IPS-15b (cell line): ENCODE measurements around the gene SEPTIN1.
"Not testable (repeated sequence)": the region's sequence is repeated elsewhere in the genome, so short reads cannot be mapped to it uniquely, and the experiment has no call there.

Experiments used
- H3K27me3 ChIP-seq: one replicate; pipeline ENCODE4 v1.6.1; 2013; ENCODE audit warnings: low read length; ENCODE audit not compliant: control insufficient read depth, insufficient read depth
- H3K36me3 ChIP-seq: one replicate; pipeline ENCODE4 v1.6.1; 2013; ENCODE audit warnings: low read length; ENCODE audit not compliant: control insufficient read depth, insufficient read depth
- H3K4me1 ChIP-seq: one replicate; pipeline ENCODE4 v1.6.1; 2013; ENCODE audit warnings: mild to moderate bottlenecking, low read length; ENCODE audit not compliant: control insufficient read depth, insufficient read depth
- H3K4me3 ChIP-seq: one replicate; pipeline ENCODE4 v1.5.1; 2013; ENCODE audit warnings: low read depth, low read length
- H3K9ac ChIP-seq: one replicate; pipeline ENCODE4 v1.6.1; 2013; ENCODE audit warnings: low read depth, mild to moderate bottlenecking, low read length
- H3K9me3 ChIP-seq: one replicate; pipeline ENCODE4 v1.6.1; 2013; ENCODE audit warnings: mild to moderate bottlenecking, low read length; ENCODE audit not compliant: control insufficient read depth, insufficient read depth

The SEPTIN1 gene

GRCh38 chr16:30352488-30353401 lies 29.6 kb downstream of the SEPTIN1 start:
- Histone ChIP-seq H3K27me3 (no peaks in the 10 kb centered on the region), H3K4me1 (peaks cover 3% of the 10 kb centered on the region), H3K9me3 (no peaks in the 10 kb centered on the region), H3K4me3 (no peak overlapping the region), H3K9ac (no peak overlapping the region), H3K36me3 (peaks cover 29% of the 10 kb centered on the region)

DNA sequence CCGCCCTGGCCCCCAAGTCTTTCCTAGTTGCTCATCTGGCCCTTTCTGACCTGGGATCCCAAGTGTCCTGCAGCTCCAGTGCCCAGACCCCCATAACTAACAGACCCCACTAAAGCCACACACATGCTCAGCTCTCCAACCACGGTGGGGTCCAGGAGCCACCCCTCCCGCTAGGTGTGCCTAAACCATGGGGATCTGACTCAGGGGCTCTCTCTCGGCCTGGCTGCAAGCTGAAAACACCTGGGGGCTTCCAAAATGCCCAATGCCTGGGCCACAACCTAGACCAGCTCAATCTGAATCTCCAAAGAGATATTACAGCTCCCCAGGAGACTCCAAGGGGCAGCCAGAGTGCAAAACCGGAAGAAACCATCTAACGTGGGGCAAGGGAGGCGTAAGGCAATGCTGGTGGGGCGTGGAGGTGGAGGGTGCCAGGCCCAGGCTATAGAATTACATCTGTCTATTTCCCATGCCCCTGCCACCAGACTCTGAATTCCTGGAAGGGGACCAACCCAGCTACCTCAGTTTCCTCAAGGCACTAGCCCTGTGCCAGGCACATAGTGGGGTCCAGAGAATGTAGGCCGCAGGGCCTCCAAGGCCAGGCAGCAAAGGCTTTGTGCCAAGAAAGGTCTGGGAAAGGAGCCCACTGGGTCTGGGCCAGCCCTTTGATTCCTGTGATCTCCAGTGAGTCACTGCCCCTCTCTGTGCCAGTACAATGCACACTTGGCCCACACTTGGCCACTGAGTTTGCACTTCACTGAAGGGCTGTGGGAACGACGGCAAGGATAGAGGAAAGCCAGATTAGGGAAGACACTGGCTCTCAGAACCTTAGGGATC lies 30.6 kb downstream of the SEPTIN1 start:
- no peaks in the 10 kb centered on the region for H3K27me3 ChIP-seq
- peaks cover 3% of the 10 kb centered on the region for H3K4me1 ChIP-seq
- H3K9ac ChIP-seq = no peak overlapping the region
- H3K36me3 ChIP-seq = peaks cover 29% of the 10 kb centered on the region
- H3K9me3 ChIP-seq = no peaks in the 10 kb centered on the region
- no peak overlapping the region for H3K4me3 ChIP-seq

DNA sequence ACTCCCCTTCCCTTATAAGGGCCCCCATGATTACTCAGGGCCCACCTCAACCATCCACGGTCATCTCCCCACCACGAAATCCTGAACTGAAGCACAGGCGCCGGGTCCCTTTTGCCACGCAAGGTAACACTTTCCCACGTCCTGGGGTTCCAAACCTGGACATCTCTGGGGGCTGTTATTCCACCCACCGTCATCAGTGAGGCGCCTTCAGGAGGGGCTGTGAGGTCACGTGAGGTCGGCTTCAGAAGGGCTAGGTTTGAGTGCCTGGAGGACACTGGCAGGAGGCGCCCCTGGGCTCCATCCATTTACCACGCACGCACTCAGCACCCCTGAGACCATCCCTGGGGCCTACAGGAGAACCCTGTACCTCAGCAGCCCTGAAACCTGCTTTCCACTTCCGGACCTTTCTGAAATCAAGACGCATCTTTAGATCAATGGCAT lies 31.3 kb downstream of the SEPTIN1 start:
- Histone ChIP-seq H3K4me3 (no peak overlapping the region), H3K4me1 (peaks cover under 1% of the 10 kb centered on the region), H3K9me3 (no peaks in the 10 kb centered on the region), H3K27me3 (no peaks in the 10 kb centered on the region), H3K36me3 (peaks cover 29% of the 10 kb centered on the region), H3K9ac (no peak overlapping the region)

DNA sequence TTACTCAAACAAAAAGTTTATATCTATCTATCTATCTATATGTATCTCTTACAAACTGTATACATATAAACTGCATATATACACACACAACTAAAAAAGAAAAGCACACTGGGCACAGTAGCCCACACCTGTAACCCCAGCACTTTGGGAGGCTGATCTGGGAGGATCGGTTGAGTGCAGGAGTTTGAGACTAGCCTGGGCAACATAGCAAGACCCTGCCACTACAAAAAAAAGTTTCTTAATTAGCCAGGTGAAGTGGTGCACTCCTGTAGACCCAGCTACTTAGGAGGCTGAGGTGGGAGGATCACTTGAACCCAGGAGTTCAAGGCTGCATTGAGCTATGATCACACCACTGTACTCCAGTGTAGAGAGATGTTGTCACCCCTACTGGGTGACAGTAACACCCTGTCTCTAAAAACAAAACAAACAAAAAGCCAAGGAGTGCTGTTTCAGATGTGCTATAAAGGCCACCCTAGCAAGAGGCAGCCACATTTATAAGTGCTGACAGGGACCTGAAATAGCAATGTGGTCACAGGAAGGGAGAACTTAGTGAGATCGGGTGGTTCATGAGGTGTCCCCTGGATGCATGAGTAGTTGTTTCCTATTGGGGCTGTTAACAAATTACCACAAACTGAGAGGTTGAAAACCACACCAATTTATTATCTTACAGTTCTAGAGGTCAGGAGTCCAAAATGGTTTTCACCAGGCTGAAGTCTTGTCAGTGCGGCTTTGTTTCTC lies 32.1 kb downstream of the SEPTIN1 start:
- Histone ChIP-seq H3K4me3 (no peak overlapping the region), H3K4me1 (no peaks in the 10 kb centered on the region), H3K9ac (no peak overlapping the region), H3K36me3 (peaks cover 29% of the 10 kb centered on the region), H3K27me3 (no peaks in the 10 kb centered on the region), H3K9me3 (no peaks in the 10 kb centered on the region)

GRCh38 chr16:30349675-30350074 lies 32.7 kb downstream of the SEPTIN1 start:
- no peak overlapping the region for H3K4me3 ChIP-seq
- H3K27me3 ChIP-seq = no peaks in the 10 kb centered on the region
- H3K4me1 ChIP-seq = no peaks in the 10 kb centered on the region
- peaks cover 29% of the 10 kb centered on the region for H3K36me3 ChIP-seq
- no peak overlapping the region for H3K9ac ChIP-seq
- no peaks in the 10 kb centered on the region for H3K9me3 ChIP-seq

- Histone ChIP-seq H3K9me3 (no peaks in the 10 kb centered on the region), H3K4me1 (no peaks in the 10 kb centered on the region), H3K36me3 (peaks cover 29% of the 10 kb centered on the region), H3K9ac (no peak overlapping the region), H3K27me3 (no peaks in the 10 kb centered on the region), H3K4me3 (no peak overlapping the region)
Measured at GRCh38 chr16:30348929-30349328, 33.4 kb downstream of the SEPTIN1 start.

DNA sequence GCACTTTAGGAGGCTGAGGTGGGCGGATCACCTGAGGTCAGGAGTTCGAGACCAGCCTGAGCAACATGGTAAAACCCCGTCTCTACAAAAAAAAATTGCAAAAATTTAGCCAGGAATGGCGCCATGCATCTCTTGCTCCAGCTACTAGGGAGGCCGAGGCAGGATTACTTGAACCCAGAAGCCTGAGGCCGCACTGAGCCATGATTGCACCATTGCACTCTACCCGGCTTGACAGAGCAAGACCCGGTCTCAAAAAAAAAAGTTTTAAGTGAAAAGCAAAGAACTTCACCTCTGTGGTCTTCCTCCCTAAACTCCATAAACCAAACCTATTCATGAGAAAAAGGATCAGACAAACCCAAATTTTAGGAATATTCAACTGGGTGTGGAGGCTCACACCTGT lies 34.2 kb downstream of the SEPTIN1 start:
- Histone ChIP-seq H3K9me3 (no peaks in the 10 kb centered on the region), H3K9ac (no peak overlapping the region), H3K4me1 (no peaks in the 10 kb centered on the region), H3K27me3 (no peaks in the 10 kb centered on the region), H3K36me3 (peaks cover 25% of the 10 kb centered on the region), H3K4me3 (no peak overlapping the region)

- Histone ChIP-seq H3K4me1 (no peaks in the 10 kb centered on the region), H3K27me3 (no peaks in the 10 kb centered on the region), H3K4me3 (no peak overlapping the region), H3K36me3 (peaks cover 9% of the 10 kb centered on the region), H3K9me3 (no peaks in the 10 kb centered on the region), H3K9ac (no peak overlapping the region)
Measured at GRCh38 chr16:30346286-30346685, 36.1 kb downstream of the SEPTIN1 start.

DNA sequence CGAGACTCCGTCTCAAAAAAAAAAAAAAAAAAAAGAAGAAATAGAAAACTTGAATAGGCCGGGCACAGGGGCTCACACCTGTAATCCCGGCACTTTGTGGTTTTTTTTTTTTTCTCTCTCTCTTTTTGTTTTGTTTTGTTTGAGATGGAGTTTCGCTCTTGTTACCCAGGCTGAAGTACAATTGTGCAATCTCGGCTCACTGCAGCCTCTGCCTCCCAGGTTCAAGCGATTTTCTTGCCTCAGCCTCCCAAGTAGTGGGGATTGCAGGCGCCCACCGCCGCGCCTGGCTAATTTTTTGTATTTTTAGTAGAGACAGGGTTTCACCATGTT lies 38.9 kb downstream of the SEPTIN1 start:
- not testable (repeated sequence) for H3K9me3 ChIP-seq

GRCh38 chr16:30342751-30343490 lies 39.4 kb downstream of the SEPTIN1 start:
- Histone ChIP-seq H3K4me1 (no peaks in the 10 kb centered on the region), H3K27me3 (no peaks in the 10 kb centered on the region), H3K9ac (no peak overlapping the region), H3K4me3 (no peak overlapping the region), H3K36me3 (no peaks in the 10 kb centered on the region), H3K9me3 (no peaks in the 10 kb centered on the region)

More for the DNA sequence above, 38.9 kb downstream of the SEPTIN1 start:
- not testable (repeated sequence) for H3K9ac ChIP-seq, H3K27me3 ChIP-seq, H3K4me1 ChIP-seq, H3K4me3 ChIP-seq, H3K36me3 ChIP-seq

DNA sequence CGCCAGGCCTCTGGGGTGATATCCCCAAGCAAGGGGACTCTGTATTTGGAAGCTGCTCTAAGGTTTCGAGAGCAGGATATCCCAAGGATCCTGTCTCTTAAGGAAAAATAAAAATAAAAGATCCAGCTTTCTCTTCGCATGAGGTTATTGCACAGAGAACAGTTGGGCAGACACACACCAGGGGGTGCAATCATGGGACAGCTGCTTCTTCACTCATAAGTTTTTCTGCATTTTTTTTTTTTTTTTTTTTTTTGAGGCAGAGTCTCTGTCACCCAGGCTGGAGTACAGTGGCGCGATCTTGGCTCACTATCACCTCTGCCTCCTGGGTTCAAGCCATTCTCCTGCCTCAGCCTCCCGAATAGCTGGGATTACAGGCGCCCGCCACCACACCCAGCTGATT lies 40.4 kb downstream of the SEPTIN1 start:
- not testable (repeated sequence) for H3K27me3 ChIP-seq, H3K36me3 ChIP-seq, H3K9ac ChIP-seq, H3K4me3 ChIP-seq, H3K4me1 ChIP-seq, H3K9me3 ChIP-seq
